WI38 (cell line): ENCODE results near the gene PRSS22.

Experiments
- H3K4me3 ChIP-seq: 2 replicates; pipeline ENCODE4 v1.5.1; 2011; ENCODE audit warnings: low read depth, mild to moderate bottlenecking, control low read depth, low read length
- TF ChIP-seq, protein P1 (sequence below): IDR thresholded peaks from 2 replicates; pipeline ENCODE4 v1.5.1; 2012; ENCODE audit warnings: low read depth, mild to moderate bottlenecking, control low read depth, low read length

Gene PRSS22

DNA sequence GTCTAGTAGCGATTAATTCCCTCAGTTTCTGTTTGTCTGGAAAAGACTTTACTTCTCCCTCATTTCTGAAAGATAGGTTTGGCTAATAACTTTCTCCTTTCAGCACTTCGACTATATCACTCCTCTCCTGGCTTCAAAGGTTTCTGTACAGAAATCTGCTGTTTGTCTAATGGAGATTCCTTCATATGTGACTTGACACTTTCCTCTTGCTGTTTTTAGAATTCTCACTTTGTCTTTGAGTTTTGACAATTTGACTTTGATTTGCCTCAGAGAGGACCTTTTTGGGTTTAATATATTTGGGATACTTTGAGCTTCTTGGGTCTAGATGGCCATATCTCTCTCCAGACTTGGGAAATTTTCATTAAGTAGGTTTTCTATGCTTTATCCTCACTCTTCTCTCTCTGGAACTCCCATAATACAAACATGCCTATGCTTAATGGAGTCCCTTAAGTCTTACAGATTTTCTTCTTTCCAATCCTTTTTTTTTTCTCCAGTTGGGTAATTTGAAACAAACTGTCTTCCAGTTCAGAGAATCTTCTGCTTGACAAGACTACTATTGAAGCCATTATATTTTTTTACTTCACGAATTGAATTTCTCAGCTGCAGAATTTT, 48.7 kb downstream of the PRSS22 start:
- TF ChIP-seq, protein P1, sequence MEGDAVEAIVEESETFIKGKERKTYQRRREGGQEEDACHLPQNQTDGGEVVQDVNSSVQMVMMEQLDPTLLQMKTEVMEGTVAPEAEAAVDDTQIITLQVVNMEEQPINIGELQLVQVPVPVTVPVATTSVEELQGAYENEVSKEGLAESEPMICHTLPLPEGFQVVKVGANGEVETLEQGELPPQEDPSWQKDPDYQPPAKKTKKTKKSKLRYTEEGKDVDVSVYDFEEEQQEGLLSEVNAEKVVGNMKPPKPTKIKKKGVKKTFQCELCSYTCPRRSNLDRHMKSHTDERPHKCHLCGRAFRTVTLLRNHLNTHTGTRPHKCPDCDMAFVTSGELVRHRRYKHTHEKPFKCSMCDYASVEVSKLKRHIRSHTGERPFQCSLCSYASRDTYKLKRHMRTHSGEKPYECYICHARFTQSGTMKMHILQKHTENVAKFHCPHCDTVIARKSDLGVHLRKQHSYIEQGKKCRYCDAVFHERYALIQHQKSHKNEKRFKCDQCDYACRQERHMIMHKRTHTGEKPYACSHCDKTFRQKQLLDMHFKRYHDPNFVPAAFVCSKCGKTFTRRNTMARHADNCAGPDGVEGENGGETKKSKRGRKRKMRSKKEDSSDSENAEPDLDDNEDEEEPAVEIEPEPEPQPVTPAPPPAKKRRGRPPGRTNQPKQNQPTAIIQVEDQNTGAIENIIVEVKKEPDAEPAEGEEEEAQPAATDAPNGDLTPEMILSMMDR = no peak
- H3K4me3 ChIP-seq = no peak overlapping the region

DNA sequence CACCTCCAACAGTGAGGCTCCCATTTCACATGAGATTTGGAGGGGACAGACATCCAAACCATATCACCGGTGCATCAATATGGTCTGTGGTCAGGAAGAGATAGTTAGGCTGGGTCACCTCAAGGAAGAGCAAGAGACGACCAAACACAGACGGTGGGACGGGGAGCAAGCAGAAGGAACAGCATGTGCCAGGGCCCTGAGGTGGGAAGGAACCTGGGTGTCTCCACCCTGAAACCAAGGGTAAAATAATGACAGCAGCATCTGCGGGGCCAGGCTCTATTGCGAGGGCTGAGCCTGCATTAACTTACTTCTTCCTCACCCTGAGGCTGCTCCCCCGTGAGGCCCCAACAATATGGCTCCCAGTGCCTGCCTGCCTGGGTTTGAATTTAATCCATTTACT, 49.8 kb downstream of the PRSS22 start:
- TF ChIP-seq, protein P1 = no peak
- H3K4me3 ChIP-seq = no peak overlapping the region

DNA sequence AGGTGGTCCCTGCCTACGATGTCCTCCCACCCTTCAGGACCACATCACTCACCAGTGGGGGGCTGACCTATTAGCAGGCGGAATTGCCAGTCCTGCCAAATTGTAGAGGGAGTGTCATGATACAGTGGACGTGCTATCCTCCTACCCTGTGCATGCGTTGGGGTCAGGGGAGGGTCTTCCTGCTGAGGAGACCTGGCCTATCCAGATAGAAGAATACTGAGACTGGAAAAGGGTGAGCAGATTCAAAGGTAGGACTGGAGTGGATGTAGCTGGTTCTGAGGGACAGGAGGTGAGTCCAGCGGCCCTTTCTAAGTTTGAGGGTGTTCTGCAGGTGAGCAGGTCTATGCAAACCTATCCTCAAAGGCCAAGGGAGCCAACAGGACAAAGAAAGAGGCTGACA, 51.7 kb downstream of the PRSS22 start:
- TF ChIP-seq, protein P1 = no peak

DNA sequence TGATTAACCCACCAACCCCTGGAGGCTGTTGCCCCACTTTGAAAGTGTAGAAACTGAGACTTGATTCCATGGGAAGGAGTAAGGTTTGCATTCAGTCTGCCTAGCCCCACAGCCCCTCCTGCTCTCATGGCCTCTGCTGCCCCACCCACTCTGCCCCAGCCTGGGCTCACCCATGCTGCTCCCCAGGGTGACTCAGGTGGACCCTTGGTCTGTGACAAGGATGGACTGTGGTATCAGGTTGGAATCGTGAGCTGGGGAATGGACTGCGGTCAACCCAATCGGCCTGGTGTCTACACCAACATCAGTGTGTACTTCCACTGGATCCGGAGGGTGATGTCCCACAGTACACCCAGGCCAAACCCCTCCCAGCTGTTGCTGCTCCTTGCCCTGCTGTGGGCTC, 53.2 kb downstream of the PRSS22 start:
- TF ChIP-seq, protein P1 = no peak

More for the DNA sequence above, 51.7 kb downstream of the PRSS22 start:
- H3K4me3 ChIP-seq = no peak overlapping the region

DNA sequence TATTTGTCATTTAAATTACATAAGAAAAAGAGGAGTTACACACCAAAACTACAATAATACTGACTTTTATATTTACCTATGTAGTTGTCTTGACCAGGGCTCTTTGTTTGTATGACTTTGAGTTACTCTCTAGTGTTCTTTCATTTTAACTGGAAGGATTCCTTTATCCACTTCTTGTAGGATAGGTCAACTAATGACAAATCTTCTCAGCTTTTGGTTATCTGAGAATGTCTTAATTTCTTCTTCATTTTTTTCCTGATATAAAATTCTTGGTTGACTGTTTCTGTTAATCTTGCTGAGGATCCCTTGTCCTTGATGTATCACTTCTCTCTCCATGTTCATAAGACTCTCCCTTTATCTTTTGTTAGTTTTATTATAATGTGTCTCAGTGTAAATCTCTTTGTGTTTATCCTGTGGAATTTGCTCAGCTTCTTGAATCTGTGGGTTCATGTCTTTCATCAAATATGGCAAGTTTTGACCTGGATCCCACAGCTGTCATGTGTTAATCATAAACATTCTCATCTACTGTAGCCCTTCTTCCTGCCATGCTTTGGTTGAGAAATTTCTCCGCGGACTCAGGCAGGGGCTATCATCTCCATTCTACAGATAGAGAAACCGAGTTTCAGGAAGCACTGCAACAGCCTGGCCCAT, 54.3 kb downstream of the PRSS22 start:
- no peak overlapping the region for H3K4me3 ChIP-seq
- TF ChIP-seq, protein P1 = no peak

More for the DNA sequence above, 53.2 kb downstream of the PRSS22 start:
- H3K4me3 ChIP-seq = no peak overlapping the region
